Suprapubic skin (tissue), 4 donors: ENCODE measurements around the gene C9. TPM values are rescaled to one million over a fixed set of nuclear protein-coding genes. Genes with fewer than 3 reads are reported as not detected.

Experiments
- DNase-seq, 2 donors: peaks; one replicate each; pipeline ENCODE4 v3.0.0-alpha.2; 2019; ENCODE audit warnings: low spot score in 2 of 2
- H3K27ac ChIP-seq: fragments of 200-600 bp; sonication (generic); one replicate; pipeline ENCODE4 v1.5.1; 2019
- H3K27me3 ChIP-seq: fragments of 200-600 bp; sonication (generic); one replicate; pipeline ENCODE4 v1.5.1; 2019
- H3K36me3 ChIP-seq: fragments of 200-600 bp; sonication (generic); one replicate; pipeline ENCODE4 v1.5.1; 2019
- H3K4me1 ChIP-seq: fragments of 200-600 bp; sonication (generic); one replicate; pipeline ENCODE4 v1.5.1; 2019
- H3K4me3 ChIP-seq: fragments of 200-600 bp; sonication (generic); one replicate; pipeline ENCODE4 v1.5.1; 2019; ENCODE audit warnings: mild to moderate bottlenecking
- H3K9me3 ChIP-seq: fragments of 200-600 bp; sonication (generic); one replicate; pipeline ENCODE4 v1.5.1; 2019
- CTCF ChIP-seq, 2 donors: fragments of 200-600 bp in 1 of 2; fragments of 450-650 bp in 1 of 2; sonication (generic) in 1 of 2; IDR thresholded peaks; one replicate each; pipeline ENCODE4 v1.5.1; 2016 to 2019; ENCODE audit warnings: antibody characterized with exemption in 2 of 2, mild to moderate bottlenecking in 1 of 2, moderate library complexity in 1 of 2
- EP300 ChIP-seq: sonication (generic); formaldehyde crosslinking; IDR thresholded peaks from one replicate; pipeline ENCODE4 v1.6.1; 2017; ENCODE audit warnings: antibody characterized with exemption
- POLR2A ChIP-seq, 2 donors: fragments of 450-650 bp; IDR thresholded peaks; one replicate each; pipeline ENCODE4 v1.6.1; 2017; ENCODE audit warnings: antibody characterized with exemption in 2 of 2, mild to moderate bottlenecking in 2 of 2, moderate library complexity in 2 of 2
- POLR2AphosphoS5 ChIP-seq, 3 donors: sonication (generic); formaldehyde crosslinking; IDR thresholded peaks; one replicate each; pipeline ENCODE4 v1.6.1; 2017; ENCODE audit warnings: antibody characterized with exemption in 3 of 3
- WGBS: methylation state at CpG from one replicate; pipeline ENCODE4 v1.1.5; 2018; 5-methylcytosine and 5-hydroxymethylcytosine counted together
- total RNA-seq, 4 donors: library from RNA; depleted of rRNA; stranded (reverse); fragments of >200 nt; gene quantifications; one replicate each; pipeline ENCODE4 v1.1.0, GENCODE V29; 2016

Gene C9
- total RNA-seq, 4 donors from 2014 or later, result 5.6 TPM; not detected in 3

GRCh38 chr5:39264528-39264927 is 99.8 kb downstream of the C9 start:
- 83% methylated on average over 1 of the region's 1 CpG for WGBS
- H3K9me3 ChIP-seq, result no peaks in the 10 kb centered on the region
- H3K36me3 ChIP-seq, result no peaks in the 10 kb centered on the region
- H3K4me3 ChIP-seq, result no peak overlapping the region
- no peak for DNase-seq
- TF ChIP-seq CTCF (IDR thresholded peaks at IDR 0.05) (no peak), POLR2AphosphoS5 (IDR thresholded peaks at IDR 0.05) (no peak), POLR2A (IDR thresholded peaks at IDR 0.05) (no peak), EP300 (no peak)
- no peaks in the 10 kb centered on the region for H3K4me1 ChIP-seq
- H3K27me3 ChIP-seq, result no peaks in the 10 kb centered on the region
- H3K27ac ChIP-seq, result no peak overlapping the region

DNA sequence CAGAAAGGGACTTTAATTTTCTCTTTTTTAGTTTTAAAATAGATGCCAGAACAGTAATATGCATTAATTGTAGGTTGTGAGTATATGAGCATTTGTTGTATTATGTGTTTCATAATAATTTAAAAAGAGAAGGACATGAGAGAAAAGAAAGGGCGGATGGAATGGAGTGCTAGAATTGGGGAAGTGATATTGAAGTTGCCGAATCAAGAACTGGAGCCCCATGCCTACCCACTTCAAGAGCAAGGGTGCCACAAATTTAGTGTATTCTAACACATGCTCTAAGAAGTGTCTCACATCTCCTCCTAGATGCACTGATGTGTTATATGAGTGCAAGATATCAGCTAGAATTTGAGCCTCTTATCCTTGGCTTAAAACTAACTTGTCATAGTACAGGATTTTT is 101.3 kb downstream of the C9 start:
- H3K27me3 ChIP-seq, result no peaks in the 10 kb centered on the region
- TF ChIP-seq EP300 (no peak), POLR2AphosphoS5 (IDR thresholded peaks at IDR 0.05) (no peak), POLR2A (IDR thresholded peaks at IDR 0.05) (no peak), CTCF (IDR thresholded peaks at IDR 0.05) (no peak)
- no peak overlapping the region for H3K4me3 ChIP-seq
- WGBS, result 92% methylated on average over 2 of the region's 2 CpGs
- no peaks in the 10 kb centered on the region for H3K4me1 ChIP-seq
- no peaks in the 10 kb centered on the region for H3K36me3 ChIP-seq
- no peak for DNase-seq
- H3K9me3 ChIP-seq, result no peaks in the 10 kb centered on the region
- H3K27ac ChIP-seq, result no peak overlapping the region

- no peaks in the 10 kb centered on the region for H3K27me3 ChIP-seq
- H3K4me1 ChIP-seq, result peaks cover 16% of the 10 kb centered on the region
- H3K27ac ChIP-seq, result no peak overlapping the region
- no peak overlapping the region for H3K4me3 ChIP-seq
- no peak for DNase-seq
- no peaks in the 10 kb centered on the region for H3K9me3 ChIP-seq
- TF ChIP-seq CTCF (IDR thresholded peaks at IDR 0.05), result no peak
- no peak for TF ChIP-seq POLR2A (IDR thresholded peaks at IDR 0.05)
- TF ChIP-seq EP300, result no peak
- no peak for TF ChIP-seq POLR2AphosphoS5 (IDR thresholded peaks at IDR 0.05)
- H3K36me3 ChIP-seq, result no peaks in the 10 kb centered on the region
Measured at GRCh38 chr5:39260095-39260494, 104.2 kb downstream of the C9 start.

DNA sequence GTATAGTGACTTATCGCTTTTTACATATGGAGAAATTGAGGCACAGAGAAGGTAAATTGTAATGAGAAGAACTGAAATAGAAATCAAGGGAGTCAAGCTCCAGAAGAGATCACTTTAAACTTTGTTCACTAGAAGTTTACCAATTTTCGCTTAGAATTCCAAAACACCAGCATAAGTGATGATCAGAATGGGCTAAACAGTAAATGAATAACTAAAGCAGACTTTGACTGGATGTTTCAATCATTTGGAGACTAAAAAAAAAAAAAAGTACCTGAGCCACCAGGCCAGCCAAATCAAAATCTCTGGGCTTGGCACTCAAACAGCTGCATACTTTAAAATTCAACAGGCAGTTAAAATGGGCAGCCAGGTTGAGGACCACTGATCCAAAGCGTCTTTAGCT is 106.7 kb downstream of the C9 start:
- DNase-seq, result no peak
- no peaks in the 10 kb centered on the region for H3K9me3 ChIP-seq
- 94% methylated on average over 3 of the region's 3 CpGs for WGBS
- H3K27ac ChIP-seq, result no peak overlapping the region
- peaks cover 16% of the 10 kb centered on the region for H3K4me1 ChIP-seq
- no peak for TF ChIP-seq CTCF (IDR thresholded peaks at IDR 0.05)
- no peak for TF ChIP-seq POLR2AphosphoS5 (IDR thresholded peaks at IDR 0.05)
- no peak for TF ChIP-seq EP300
- no peak for TF ChIP-seq POLR2A (IDR thresholded peaks at IDR 0.05)
- H3K4me3 ChIP-seq, result no peak overlapping the region
- H3K27me3 ChIP-seq, result no peaks in the 10 kb centered on the region
- no peaks in the 10 kb centered on the region for H3K36me3 ChIP-seq

DNA sequence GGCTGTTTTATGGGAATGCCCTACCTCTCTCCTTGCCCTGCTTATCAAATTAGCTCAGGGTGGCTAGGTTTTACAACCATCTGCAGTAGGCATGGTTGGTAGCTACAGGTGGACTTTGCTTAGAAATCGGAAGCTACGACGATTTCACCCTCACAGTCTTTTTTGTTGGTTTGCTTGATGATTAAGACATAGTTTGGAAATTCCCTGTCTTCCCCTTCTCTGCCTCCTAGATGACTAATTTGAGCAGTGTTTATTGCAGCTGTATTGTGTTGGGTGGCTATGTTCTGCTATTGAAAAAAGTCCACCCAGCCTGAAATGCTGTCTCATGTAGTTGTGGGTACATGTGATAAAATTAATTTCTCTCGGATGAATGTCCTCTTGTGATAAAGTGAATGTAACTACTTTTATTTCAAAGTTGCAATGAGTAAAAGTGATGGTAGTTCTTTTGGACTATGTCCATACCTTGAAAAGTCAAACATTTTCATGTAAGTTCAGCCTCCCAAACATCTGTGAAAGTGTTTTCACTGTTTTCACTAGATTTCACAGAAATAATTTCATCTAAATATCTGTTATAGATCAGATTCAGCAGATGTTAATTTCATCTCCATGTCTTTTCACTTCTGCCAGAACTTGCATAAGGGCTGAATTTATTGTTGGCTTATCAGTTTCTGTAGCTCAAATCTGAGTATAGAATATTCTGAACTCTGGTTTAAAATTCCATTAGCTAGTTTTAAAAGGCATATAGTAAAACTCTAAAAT is 107.6 kb downstream of the C9 start:
- no peak for DNase-seq
- Histone ChIP-seq H3K9me3 (no peaks in the 10 kb centered on the region), H3K4me1 (peaks cover 16% of the 10 kb centered on the region), H3K27me3 (no peaks in the 10 kb centered on the region), H3K36me3 (no peaks in the 10 kb centered on the region), H3K4me3 (peak overlapping the region; percentile 17), H3K27ac (peak overlapping the region; percentile 40)
- 29% methylated on average over 4 of the region's 4 CpGs for WGBS
- no peak for TF ChIP-seq CTCF (IDR thresholded peaks at IDR 0.05)
- no peak for TF ChIP-seq POLR2A (IDR thresholded peaks at IDR 0.05)
- no peak for TF ChIP-seq POLR2AphosphoS5 (IDR thresholded peaks at IDR 0.05)
- no peak for TF ChIP-seq EP300
